HG03378 (cell line): ENCODE measurements around the gene SMIM28.

Source experiments
- ATAC-seq: cut with Tn5 transposase; IDR thresholded peaks from one replicate; pipeline ENCODE4 v1.9.1; 2021; ENCODE audit warnings: mild to moderate bottlenecking, moderate library complexity; ENCODE audit not compliant: unreplicated experiment

Gene SMIM28

DNA sequence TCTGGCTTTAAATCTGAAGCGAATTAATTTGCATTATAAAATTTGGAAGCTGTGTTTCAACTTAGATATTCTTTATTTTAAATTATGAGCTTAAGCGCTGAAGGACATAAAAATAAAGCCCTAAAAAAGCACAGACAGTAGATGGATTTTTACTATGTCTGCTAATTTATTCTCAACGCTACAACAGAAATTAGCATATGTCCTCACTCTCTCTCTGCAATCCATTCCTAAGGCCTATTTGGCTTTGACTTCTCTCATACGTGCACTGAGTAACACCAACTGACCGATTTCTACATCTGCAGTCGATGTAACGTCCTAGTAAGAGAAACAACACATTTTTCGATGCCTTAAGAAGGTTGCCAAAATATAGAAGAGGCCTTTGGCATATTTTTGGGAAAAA, 50.0 kb downstream of the SMIM28 start:
- ATAC-seq: no peak

DNA sequence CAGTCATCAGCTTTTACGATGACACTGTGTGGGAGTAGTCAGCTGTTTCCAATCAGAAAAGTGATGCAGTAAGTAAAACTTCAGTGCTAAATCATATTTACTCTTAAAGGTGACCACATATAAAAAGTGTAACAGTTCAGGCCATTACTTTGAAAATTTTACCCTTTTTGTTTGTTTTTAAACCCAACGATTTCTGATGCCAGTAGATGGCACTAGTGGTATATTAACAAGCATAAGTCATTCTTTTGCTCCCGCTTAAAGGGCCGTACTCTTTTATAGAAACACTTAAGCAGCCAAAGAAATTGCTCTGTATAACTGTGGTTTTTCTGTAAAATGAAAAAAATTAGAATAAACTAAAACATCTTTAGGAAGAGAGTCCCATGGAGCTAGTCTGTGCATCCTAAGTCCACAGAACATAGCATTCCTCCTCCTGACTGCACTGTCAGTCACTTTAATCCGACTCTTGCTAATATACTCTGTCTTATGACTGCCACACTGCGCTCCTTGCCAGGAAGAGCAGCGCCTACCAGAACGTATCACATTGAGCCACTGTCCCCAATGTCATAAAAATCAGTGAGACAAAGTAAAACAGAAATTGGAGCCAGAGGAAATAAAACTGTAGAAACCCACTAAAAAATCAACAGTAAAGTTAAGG, 51.4 kb downstream of the SMIM28 start:
- ATAC-seq: no peak

DNA sequence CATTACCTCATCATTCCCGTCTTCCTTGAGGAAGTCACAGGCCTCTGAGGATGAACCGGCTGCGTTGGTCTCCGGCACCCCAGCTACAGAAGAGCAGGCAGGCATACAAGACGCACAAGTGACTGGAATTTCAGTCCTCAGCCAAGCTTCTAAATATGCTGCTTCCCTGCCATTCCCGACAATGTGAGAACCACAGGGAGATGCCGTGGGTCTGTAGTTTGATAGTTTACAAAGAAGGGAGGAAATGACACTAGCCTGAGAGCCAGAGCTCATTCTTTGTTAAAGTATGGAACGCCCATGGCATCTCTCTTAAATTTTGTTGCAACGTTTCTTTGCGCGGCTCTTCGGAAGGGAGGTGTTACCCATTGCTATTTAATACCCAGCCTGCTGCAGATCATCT, 52.1 kb downstream of the SMIM28 start:
- ATAC-seq: no peak

DNA sequence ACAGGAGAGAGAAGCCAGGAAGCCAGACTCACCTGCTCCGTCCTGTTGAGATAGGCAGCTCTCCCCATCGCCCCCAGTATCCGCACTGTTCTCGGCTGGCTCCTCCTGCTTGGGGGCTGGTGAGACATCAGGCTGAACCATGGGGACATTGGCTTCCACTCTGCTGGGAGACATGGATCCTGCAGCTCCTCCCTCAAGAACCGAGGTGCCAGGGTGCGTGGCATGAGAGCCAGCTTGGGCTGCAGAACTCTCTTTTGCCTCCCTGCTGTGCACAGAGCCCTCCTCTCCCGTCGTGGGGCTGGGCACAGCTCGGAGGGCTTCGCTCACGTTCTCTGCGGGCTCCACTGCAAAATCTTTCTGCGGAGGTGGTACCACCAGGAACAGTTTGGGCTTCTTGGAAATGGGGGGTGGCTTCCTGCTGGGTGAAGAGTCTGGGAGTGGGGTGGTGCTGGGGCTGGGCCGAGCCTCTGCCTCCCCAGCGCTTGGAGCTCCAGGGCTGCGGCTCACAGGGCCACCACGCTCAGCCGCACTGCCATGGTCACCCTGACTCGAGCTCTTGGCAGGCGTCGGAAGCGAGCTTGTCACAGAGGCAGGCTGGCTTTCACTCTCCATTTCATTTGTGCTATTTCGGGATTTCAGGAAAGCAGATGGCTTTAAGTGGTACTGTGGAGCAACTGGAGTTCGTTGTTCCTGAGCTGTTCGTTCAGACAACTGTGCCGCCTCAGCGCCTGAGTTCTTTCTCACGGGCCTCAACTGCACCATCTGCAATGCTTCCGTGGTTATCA, 52.8 kb downstream of the SMIM28 start:
- no peak for ATAC-seq

DNA sequence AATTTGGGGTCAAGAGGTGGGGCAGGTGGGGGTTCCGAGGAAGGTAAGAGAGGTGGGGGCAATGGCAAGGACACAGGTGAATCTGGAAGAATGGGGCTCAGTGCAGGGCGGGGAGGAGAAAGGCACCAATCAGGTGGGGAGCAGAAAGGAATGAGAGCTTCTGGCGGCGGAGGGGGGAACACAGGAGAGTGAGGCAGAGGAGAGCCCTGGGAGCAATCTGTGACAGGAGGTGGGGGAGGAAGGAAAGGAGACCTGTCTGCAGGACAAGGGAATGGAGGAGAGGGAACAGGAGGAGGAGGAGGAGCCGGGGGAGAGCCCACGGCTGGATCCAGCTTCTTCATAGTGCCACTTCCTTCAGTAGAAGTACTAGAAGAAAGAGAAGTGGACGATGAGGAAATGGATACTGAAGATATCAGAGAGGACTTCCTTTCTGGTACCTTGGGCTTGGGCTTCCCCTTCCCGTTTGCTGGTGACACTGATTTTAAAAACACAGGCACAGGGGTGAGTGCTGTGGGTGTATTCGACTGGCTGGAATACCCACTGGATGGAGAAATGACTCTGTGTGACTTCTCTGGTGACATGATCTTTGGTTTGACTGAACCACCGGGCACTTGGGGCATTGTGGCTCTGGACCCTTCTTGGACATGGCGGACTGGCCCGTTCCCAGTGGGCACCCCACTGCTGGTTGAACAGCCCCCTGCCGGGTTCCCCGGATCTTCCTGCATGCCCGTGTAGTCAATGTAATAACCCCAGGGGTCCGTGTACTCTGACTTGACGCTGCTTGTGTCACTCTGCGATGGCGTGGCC, 53.8 kb downstream of the SMIM28 start:
- no peak for ATAC-seq

DNA sequence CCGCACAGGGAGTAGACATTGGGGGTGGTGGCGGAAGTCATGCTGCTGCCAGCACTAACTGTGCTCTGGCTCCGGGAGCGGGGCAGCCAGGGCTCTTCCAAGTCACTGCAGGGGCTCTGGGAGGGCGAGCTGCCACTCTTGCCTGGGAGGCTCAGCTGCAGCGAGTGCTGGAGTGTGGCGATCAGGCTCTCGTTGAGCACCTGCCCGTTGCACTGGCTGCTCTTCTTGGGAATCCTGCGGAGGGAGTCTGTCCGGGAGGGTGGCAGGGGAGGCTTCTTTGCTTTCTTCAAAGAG, 54.3 kb downstream of the SMIM28 start:
- ATAC-seq: no peak
